ENCODE data around the gene ULBP2. TPM values are rescaled to one million over a fixed set of nuclear protein-coding genes. Genes with fewer than 3 reads are reported as not detected.

The ULBP2 gene, protein sequence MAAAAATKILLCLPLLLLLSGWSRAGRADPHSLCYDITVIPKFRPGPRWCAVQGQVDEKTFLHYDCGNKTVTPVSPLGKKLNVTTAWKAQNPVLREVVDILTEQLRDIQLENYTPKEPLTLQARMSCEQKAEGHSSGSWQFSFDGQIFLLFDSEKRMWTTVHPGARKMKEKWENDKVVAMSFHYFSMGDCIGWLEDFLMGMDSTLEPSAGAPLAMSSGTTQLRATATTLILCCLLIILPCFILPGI
- 6.8 and 9.6 TPM in 2 replicates for total RNA-seq

DNA sequence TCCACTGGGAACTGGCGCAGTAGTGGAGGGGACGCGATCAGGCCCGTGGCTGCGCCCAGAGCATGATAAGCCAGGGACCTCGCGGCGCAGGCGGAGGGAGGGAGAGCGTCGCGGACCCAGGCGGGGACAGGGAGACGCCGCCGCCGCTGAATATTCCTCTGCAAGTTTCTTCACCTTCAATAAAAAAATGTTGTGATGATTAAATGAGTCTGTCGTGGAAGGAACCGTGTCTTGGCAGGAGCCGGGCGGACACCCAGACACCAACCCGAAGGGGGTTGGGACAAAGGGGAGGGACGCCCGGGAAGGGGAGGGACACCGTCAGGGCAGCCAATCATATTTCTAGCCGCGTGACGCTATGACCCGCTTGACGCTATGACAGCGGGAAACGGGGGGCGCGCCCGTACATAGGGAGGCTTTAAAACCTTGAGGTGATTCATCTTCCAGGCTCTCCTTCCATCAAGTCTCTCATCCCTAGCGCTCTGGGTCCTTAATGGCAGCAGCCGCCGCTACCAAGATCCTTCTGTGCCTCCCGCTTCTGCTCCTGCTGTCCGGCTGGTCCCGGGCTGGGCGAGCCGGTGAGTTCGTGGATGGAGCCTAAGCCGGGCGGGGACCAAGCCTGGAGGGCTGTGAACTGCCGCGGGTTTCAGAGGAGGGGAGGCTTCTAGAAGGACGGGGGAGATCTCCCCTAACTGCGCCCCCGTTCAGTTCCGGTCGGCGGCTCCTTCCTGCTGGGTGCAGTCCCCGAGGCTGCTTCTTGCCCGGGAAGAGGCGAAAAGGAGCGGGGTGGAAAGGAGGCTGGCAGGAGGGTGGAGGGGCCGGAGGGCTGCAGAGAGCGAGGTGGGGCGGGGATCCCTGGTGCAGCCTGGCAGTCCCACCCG is at the start of gene ULBP2:
ULBP2 (plus strand) TSS at position 432 of the 878 bp plus-strand sequence; CDS start at position 491, 59 bp downstream.

DNA sequence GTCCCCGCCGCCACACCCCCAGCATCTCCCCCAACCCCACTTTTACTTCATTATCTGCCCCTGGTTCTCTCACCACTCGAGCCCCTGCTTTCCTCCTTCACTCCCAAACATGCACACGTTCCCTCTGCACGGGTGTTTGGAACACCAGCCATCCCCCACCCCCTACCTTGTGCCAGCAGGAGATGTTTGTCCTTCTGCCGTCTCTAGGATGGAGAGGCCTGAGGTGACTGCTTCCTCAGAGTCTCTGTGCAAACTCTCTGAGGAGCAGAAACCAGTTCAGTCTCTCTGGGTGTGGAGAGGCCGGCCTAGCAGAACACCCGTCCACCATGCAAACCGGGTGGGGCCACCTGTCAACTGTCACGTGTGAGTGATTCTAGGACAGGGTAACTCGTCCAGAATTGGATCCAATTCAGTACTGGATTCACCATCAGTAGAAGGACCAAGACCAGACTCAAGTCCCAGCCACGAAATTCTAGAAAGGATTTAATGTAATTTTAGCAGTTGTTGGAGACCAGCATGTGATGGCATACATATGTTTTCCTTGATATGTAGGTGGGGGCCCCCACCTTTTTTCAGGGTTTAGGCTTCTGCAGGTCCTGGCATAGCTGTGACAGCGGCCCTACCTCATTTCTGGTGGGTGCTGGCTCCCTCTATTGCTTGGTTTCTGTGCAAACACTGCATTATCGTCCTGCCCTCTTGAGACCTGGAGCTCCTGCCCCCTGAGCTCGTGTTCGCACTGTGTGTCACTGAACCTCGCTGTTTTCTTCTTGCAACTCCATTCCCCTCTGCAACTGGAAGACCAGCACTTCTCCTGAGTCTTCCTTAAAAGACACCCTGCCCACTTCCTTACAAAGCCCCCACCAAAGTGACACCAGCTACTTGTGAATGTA is 43.7 kb upstream of the ULBP2 start, which contains the start of gene RAET1E:
RAET1E (minus strand) TSS at position 259 of the 890 bp plus-strand sequence. CDS start 7,212 bp downstream, outside the sequence.

DNA sequence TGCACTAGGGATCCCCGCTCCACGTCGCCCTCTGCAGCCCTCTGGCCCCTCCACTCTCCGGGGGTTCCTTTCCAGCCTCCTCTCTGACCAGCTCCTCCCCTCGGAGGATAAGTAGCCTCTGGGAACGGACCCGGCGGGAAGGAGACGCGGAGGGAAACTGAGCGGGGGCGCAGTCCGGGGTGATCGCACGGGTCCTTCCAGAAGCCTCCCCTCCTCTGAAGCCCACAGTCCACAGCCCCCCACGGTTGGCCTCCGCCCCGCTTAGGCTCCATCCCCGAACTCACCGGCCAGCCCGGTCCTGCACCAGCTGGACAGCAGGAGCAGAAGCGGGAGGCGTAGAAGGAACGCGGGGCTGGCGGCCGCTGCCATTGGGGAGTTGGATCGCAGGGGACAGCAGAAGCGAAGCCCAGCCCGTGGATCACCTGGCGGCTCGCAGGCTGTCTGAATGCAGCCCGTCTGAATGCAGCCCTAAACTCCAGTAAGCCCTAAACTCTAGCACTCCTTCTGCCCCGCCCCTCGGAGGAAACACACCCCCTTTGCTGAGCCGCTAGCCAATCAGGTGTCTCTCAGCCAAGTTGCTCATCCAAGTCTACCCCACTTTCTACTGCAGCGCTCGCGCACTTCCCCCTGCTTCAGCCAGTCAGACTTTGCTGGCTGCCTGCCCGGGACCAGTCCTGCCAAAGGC is 19.0 kb upstream of the ULBP2 start, which contains the start of gene RAET1G:
RAET1G (minus strand) TSS at position 480 of the 685 bp plus-strand sequence; CDS start at position 369, 111 bp downstream.

DNA sequence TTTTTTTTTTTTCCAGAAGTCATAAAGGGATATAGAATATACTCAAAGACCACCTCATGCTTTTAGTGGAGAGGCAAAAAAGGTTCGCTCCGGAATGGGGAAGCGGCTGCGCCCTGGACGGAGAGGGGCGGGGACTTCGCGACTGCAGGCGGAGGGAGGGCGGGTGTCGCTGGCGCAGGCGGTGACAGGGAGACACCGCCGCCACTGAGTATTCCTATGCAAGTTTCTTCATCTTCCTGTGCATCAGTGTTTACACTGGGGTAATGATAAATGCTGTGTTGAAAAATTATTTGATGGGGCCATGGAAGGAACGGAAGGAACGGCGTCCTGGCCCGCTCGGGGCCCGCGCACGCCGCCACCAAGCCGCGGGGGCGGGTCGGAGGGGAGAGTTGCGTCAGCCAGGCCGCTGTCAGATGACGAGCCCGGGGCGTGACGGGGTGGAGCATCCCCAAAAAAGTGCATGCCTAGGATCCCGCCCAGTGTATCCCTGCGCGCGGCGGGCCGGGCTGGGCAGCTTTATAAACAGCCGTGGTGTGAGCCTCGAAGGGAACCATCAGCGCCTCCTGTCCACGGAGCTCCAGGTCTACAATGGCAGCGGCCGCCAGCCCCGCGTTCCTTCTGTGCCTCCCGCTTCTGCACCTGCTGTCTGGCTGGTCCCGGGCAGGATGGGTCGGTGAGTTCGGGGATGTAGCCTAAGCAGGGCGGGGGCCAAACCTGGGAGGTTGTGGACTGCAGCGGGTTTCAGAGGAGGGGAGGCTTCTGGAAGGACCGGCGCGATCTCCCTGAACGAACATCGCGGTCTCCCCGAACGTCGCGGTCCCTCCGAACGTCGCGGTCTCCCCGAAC is 21.9 kb downstream of the ULBP2 start, which contains the start of gene ULBP1:
ULBP1 (plus strand) TSS at position 482 of the 846 bp plus-strand sequence; CDS start at position 589, 107 bp downstream.

Other genes with a start within 250 kb of the ULBP2 start
- 5.8 and 6.7 TPM in 2 replicates for gene LATS1, start 223.9 kb upstream of the ULBP2 start, total RNA-seq
- gene NUP43, start 195.5 kb upstream of the ULBP2 start, total RNA-seq = 24.0 and 70.7 TPM in 2 replicates
- 141 and 216 TPM in 2 replicates for gene PCMT1, start 192.3 kb upstream of the ULBP2 start, total RNA-seq
- gene LRP11, start 77.7 kb upstream of the ULBP2 start, total RNA-seq = 24.7 and 36.2 TPM in 2 replicates
- gene RAET1E, start 43.9 kb upstream of the ULBP2 start, total RNA-seq = 0.46 TPM in 1 of 2 replicates, not detected in the other
- gene RAET1G, start 18.9 kb upstream of the ULBP2 start, total RNA-seq = 0.30 TPM in 1 of 2 replicates, not detected in the other
- under 0.01 and 0.46 TPM in 2 replicates for gene ULBP1, start 21.9 kb downstream of the ULBP2 start, total RNA-seq
- not detected in 2 replicates for gene RAET1L, start 83.5 kb downstream of the ULBP2 start, total RNA-seq
- 6.1 and 13.0 TPM in 2 replicates for gene ULBP3, start 127.1 kb downstream of the ULBP2 start, total RNA-seq
- gene PPP1R14C, start 201.0 kb downstream of the ULBP2 start, total RNA-seq = not detected in 2 replicates